OCI-LY3 (cell line): ENCODE measurements around the gene CYP26C1.

ENCODE experiments used
- H2AFZ ChIP-seq: fragments of 200-600, 300-600 bp; shearing (Covaris generic); 2 replicates; pipeline ENCODE4 v1.6.0; 2014; ENCODE audit warnings: antibody characterized with exemption, low read depth, low read length
- H3K27ac ChIP-seq: fragments of 200-600, 300-600 bp; sonication (generic); 2 replicates; pipeline ENCODE4 v1.5.1; 2014; ENCODE audit warnings: mild to moderate bottlenecking, low read length, moderate library complexity, mixed read lengths
- H3K27me3 ChIP-seq: fragments of 200-600, 300-600 bp; sonication (generic); 2 replicates; pipeline ENCODE4 v1.6.1; 2014; ENCODE audit warnings: low read depth, low read length, mixed read lengths
- H3K36me3 ChIP-seq: fragments of 200-600, 300-600 bp; sonication (generic); replicated peaks from 2 replicates; pipeline ENCODE3; 2014; ENCODE audit warnings: low read depth, low read length, mixed read lengths
- H3K4me1 ChIP-seq: fragments of 300-600, 200-600 bp; sonication (generic); 2 replicates; pipeline ENCODE4 v1.6.1; 2014; ENCODE audit warnings: low read length, mixed read lengths
- H3K4me2 ChIP-seq: fragments of 200-600, 300-600 bp; sonication (generic); 2 replicates; pipeline ENCODE4 v1.6.1; 2014; ENCODE audit warnings: low read length, mixed read lengths
- H3K4me3 ChIP-seq: fragments of 300-600, 200-600 bp; sonication (generic); 2 replicates; pipeline ENCODE4 v1.5.1; 2014; ENCODE audit warnings: antibody characterized with exemption, mild to moderate bottlenecking, low read length, moderate library complexity
- H3K79me2 ChIP-seq: fragments of 300-600, 200-600 bp; shearing (Covaris generic); 2 replicates; pipeline ENCODE4 v1.6.1; 2014; ENCODE audit warnings: mild to moderate bottlenecking, low read length, mixed read lengths
- H3K9ac ChIP-seq: fragments of 300-600, 200-600 bp; shearing (Covaris generic); 2 replicates; pipeline ENCODE4 v1.6.0; 2014; ENCODE audit warnings: mild to moderate bottlenecking, low read length, moderate library complexity
- H3K9me3 ChIP-seq: fragments of 200-600, 300-600 bp; shearing (Covaris generic); 2 replicates; pipeline ENCODE4 v1.6.1; 2014; ENCODE audit warnings: low read length, mixed read lengths; ENCODE audit not compliant: insufficient read depth
- H4K20me1 ChIP-seq: fragments of 200-600, 300-600 bp; sonication (generic); 2 replicates; pipeline ENCODE4 v1.6.1; 2016; ENCODE audit warnings: low read length, mixed read lengths; ENCODE audit not compliant: insufficient read depth
- EZH2phosphoT487 ChIP-seq: fragments of 200-600 bp; shearing (Covaris generic); IDR thresholded peaks from 2 replicates; pipeline ENCODE4 v1.6.1; 2018; ENCODE audit warnings: antibody characterized with exemption, mixed run types, low read depth
- TF ChIP-seq, protein P1 (sequence below): fragments of 200-600, 300-600 bp; sonication (generic); IDR thresholded peaks from 2 replicates; pipeline ENCODE4 v1.5.1; 2014; ENCODE audit warnings: antibody characterized with exemption, low read length, low read depth

Gene CYP26C1

DNA sequence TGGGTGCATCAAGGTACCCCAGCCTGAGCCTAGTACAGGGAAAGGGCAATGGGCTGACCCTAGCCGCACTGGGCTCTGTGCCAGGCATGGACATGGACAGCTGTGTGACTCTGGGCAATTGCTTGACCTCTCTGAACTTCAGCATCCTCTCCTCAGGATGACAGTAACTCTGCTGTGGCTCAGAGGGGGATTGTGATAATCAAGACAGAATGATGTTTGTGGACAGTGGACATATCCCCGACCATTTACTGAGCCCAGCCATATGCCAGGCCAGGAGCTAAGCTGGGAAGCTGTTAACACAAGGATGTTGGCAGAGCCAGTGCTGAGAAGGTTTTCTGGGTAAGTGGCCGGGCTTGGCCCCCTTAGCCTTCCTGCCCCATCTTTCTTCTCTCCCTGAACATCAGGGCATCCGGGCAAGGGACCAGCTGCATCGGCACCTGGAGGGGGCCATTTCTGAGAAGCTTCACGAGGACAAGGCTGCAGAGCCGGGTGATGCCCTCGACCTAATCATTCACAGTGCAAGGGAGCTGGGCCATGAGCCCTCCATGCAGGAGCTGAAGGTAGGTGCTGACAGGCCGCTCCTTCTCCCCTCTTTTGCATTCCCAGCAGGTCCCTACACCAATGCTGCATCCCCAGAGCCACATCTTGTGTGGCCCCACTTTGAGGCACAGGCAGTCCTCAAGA, 3.5 kb downstream of the CYP26C1 start:
- TF ChIP-seq, protein P1, sequence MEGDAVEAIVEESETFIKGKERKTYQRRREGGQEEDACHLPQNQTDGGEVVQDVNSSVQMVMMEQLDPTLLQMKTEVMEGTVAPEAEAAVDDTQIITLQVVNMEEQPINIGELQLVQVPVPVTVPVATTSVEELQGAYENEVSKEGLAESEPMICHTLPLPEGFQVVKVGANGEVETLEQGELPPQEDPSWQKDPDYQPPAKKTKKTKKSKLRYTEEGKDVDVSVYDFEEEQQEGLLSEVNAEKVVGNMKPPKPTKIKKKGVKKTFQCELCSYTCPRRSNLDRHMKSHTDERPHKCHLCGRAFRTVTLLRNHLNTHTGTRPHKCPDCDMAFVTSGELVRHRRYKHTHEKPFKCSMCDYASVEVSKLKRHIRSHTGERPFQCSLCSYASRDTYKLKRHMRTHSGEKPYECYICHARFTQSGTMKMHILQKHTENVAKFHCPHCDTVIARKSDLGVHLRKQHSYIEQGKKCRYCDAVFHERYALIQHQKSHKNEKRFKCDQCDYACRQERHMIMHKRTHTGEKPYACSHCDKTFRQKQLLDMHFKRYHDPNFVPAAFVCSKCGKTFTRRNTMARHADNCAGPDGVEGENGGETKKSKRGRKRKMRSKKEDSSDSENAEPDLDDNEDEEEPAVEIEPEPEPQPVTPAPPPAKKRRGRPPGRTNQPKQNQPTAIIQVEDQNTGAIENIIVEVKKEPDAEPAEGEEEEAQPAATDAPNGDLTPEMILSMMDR = no peak
- no peak for TF ChIP-seq EZH2phosphoT487
- Histone ChIP-seq H3K27me3 (no peaks in the 10 kb centered on the region), H3K4me2 (no peak overlapping the region), H3K36me3 (peaks cover 3% of the 10 kb centered on the region), H3K79me2 (no peaks in the 10 kb centered on the region), H2AFZ (no peak overlapping the region), H4K20me1 (no peaks in the 10 kb centered on the region), H3K4me1 (no peaks in the 10 kb centered on the region), H3K9ac (no peak overlapping the region), H3K27ac (no peak overlapping the region), H3K9me3 (no peaks in the 10 kb centered on the region), H3K4me3 (no peak overlapping the region)

DNA sequence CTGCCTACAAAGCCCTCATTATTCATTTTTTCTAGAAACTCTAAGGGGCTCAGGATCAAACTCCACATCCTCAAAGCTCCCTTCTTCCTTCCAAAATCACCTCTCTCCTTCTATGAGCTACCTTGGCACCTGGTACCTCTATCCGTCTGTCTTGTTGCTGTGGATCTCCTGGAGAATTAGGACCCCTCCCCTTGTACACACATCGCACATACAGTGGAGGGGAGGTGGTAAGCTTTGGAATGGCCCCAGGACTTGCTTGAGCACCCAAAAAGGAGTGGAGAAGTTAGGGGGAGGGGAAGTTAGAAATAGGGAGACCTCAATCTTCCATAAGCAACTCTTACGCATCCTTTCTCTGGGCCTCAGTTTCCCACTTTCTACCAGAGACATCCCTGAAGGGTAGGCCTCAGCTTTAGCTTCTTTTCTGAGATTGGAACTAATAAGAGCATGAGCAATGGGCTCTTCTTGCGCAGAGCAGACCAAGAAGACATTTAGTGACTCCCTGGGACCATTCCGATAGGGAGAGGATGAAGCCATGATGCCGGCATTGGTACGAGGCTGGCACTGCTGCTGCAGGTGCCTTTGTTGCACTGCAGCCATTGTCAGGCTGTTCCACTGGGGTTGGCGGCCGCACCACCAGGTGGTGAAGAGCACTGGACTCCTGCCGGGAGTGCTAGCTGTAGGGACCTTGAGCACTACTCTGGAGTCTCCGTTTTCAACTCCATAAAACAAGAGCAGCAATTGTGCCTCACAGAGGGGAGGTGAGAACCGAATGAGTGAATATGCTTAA, 4.5 kb downstream of the CYP26C1 start:
- TF ChIP-seq, protein P1 = no peak
- no peak for TF ChIP-seq EZH2phosphoT487

DNA sequence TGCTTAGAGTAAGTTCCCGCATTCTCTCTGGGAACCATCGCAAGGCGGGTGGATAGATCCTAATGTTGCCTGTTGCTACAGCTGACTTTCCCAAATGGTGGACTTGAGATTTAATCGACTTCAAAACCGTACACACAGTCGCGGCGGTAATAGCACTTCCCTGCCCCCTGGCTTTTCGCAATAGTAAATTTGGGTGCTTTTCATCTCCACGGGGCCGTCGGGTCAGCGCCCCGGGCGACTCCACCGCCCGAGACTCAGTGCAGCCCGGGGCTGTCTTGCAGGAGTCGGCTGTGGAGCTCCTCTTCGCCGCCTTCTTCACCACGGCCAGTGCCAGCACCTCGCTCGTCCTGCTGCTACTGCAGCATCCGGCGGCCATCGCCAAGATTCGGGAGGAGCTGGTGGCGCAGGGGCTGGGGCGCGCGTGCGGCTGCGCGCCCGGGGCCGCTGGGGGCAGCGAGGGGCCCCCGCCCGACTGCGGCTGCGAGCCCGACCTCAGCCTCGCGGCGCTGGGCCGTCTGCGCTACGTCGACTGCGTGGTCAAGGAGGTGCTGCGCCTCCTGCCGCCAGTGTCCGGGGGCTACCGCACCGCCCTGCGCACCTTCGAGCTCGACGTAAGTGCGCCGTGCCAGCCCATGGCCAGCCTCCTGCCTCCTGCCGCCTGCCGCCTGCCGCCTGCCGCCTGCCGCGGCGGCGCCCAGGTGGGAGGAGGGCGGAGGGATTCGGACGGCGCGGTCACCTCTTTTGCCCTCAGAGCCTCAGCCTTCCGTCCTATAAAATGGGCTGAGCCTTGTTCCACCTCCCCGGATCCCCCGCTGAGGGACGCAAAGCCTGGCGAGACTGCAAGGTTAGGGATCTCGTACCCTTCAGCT, 5.3 kb downstream of the CYP26C1 start:
- H3K9ac ChIP-seq = no peak overlapping the region
- TF ChIP-seq, protein P1 = no peak
- no peak for TF ChIP-seq EZH2phosphoT487
- H3K4me2 ChIP-seq = no peak overlapping the region
- H2AFZ ChIP-seq = no peak overlapping the region
- H4K20me1 ChIP-seq = no peaks in the 10 kb centered on the region
- H3K36me3 ChIP-seq = peaks cover 3% of the 10 kb centered on the region
- H3K27ac ChIP-seq = no peak overlapping the region
- no peak overlapping the region for H3K4me3 ChIP-seq
- no peaks in the 10 kb centered on the region for H3K4me1 ChIP-seq
- no peaks in the 10 kb centered on the region for H3K27me3 ChIP-seq
- H3K9me3 ChIP-seq = no peaks in the 10 kb centered on the region
- H3K79me2 ChIP-seq = no peaks in the 10 kb centered on the region

More for the DNA sequence above, 4.5 kb downstream of the CYP26C1 start:
- Histone ChIP-seq H3K4me2 (no peak overlapping the region), H3K4me1 (no peaks in the 10 kb centered on the region), H3K36me3 (peaks cover 3% of the 10 kb centered on the region), H3K4me3 (no peak overlapping the region), H3K79me2 (no peaks in the 10 kb centered on the region), H3K9me3 (no peaks in the 10 kb centered on the region), H3K9ac (no peak overlapping the region), H2AFZ (no peak overlapping the region), H3K27me3 (no peaks in the 10 kb centered on the region), H4K20me1 (no peaks in the 10 kb centered on the region), H3K27ac (no peak overlapping the region)

DNA sequence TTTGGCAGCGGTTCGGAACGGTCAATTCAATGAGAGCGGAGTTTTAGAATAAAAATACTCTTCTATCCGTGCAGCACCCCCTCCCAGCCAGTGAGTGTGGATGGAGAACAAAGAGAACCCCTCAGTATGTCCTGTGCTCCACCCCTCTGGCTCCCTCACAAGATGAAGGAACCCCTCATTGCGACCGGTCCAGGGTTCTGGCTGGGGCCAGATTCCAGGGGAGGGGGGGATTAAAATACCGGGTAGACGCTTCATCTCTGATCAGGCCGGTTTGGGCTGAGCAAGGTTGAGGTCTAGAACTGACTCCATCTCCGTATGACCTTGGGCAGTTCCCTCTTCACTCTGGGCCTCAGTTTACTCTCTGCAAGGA, 5.9 kb downstream of the CYP26C1 start:
- Histone ChIP-seq H3K4me3 (no peak overlapping the region), H3K4me2 (no peak overlapping the region), H2AFZ (no peak overlapping the region), H3K36me3 (peaks cover 3% of the 10 kb centered on the region), H3K79me2 (no peaks in the 10 kb centered on the region), H3K4me1 (no peaks in the 10 kb centered on the region), H4K20me1 (no peaks in the 10 kb centered on the region), H3K9me3 (no peaks in the 10 kb centered on the region), H3K27ac (no peak overlapping the region), H3K27me3 (no peaks in the 10 kb centered on the region), H3K9ac (no peak overlapping the region)
- TF ChIP-seq, protein P1 = no peak
- no peak for TF ChIP-seq EZH2phosphoT487
